Spleen (tissue), 11 donors: Measurements from ENCODE around the gene PELI2. TPM values are rescaled to one million over a fixed set of nuclear protein-coding genes. Genes with fewer than 3 reads are reported as not detected.
A peak's percentile ranks its signal among the peaks of the same experiment; 100 is the strongest.

Experiments used
- DNase-seq: peaks from one replicate; pipeline ENCODE4 v3.0.0-alpha.2; 2020
- H3K27ac ChIP-seq, 8 donors: fragments of 200-600 bp; sonication (generic) in 7 of 8; 1 replicate in 4 of 8; 2 replicates in 4 of 8; pipeline versions ENCODE4 v1.5.0 to v1.8.0; 2016 to 2021; ENCODE audit warnings: inconsistent platforms in 4 of 8, mild to moderate bottlenecking in 4 of 8, moderate library complexity in 1 of 8
- H3K27me3 ChIP-seq, 7 donors: fragments of 200-600 bp; sonication (generic) in 6 of 7; replicated peaks in 1 of 7; 1 replicate in 4 of 7; 2 replicates in 3 of 7; pipeline versions ENCODE4 v1.5.0 to v1.8.0; 2016 to 2021; ENCODE audit warnings: inconsistent platforms in 3 of 7, mild to moderate bottlenecking in 1 of 7
- H3K36me3 ChIP-seq, 6 donors: fragments of 200-600 bp; sonication (generic) in 5 of 6; 1 replicate in 4 of 6; 2 replicates in 2 of 6; pipeline versions ENCODE4 v1.5.0 to v1.8.0; 2016 to 2021; ENCODE audit warnings: inconsistent platforms in 2 of 6
- H3K4me1 ChIP-seq, 6 donors: fragments of 200-600 bp; sonication (generic) in 5 of 6; 1 replicate in 3 of 6; 2 replicates in 3 of 6; pipeline versions ENCODE4 v1.5.0 to v1.8.0; 2016 to 2021; ENCODE audit warnings: inconsistent platforms in 3 of 6
- H3K4me3 ChIP-seq, 8 donors: fragments of 200-600 bp; sonication (generic) in 7 of 8; 1 replicate in 4 of 8; 2 replicates in 4 of 8; pipeline versions ENCODE4 v1.5.0 to v1.8.0; 2016 to 2021; ENCODE audit warnings: inconsistent platforms in 4 of 8, mild to moderate bottlenecking in 4 of 8, moderate library complexity in 2 of 8
- H3K9me3 ChIP-seq, 8 donors: fragments of 200-600 bp; sonication (generic) in 7 of 8; 1 replicate in 4 of 8; 2 replicates in 4 of 8; pipeline versions ENCODE4 v1.5.0 to v1.8.0; 2016 to 2021; ENCODE audit warnings: inconsistent platforms in 4 of 8
- POLR2A ChIP-seq, 3 donors: fragments of 450-650 bp; IDR thresholded peaks; one replicate each; pipeline ENCODE4 v1.5.1; 2017; ENCODE audit warnings: antibody characterized with exemption in 3 of 3, mild to moderate bottlenecking in 1 of 3
- POLR2AphosphoS5 ChIP-seq, 3 donors: sonication (generic); formaldehyde crosslinking; IDR thresholded peaks; one replicate each; pipeline ENCODE4 v1.5.1; 2017; ENCODE audit warnings: antibody characterized with exemption in 3 of 3
- WGBS, 5 donors: extraction: QIAGEN DNeasy Blood & Tissue Kit in 3 of 5; methylation state at CpG; one replicate each; pipeline versions ENCODE4 v1.1.5 to v1.1.7; 2013 to 2018; 5-methylcytosine and 5-hydroxymethylcytosine counted together
- intact Hi-C: fragments of 100-400 bp; cut with DNase I; formaldehyde crosslinking; loops from one replicate; pipeline ENCODE4 v1.15.0; 2023; ENCODE audit warnings: low total_unique reads
- polyA plus RNA-seq, 3 donors: library from polyadenylated mRNA; stranded (reverse); fragments of 200-250 nt; gene quantifications; one replicate each; pipeline ENCODE4 v1.2.1, GENCODE V29; 2013
- total RNA-seq, 7 donors: library from RNA; depleted of rRNA in 3 of 7; stranded (reverse); fragments of >200 nt in 3 of 7; fragmentation: NEBNext Ultra II Directional in 4 of 7; extraction: Animal tissue kit (Norgen Biotek cat#: 25700) in 4 of 7; gene quantifications; one replicate each; pipeline versions ENCODE4 v1.1.0 to v1.2.1, GENCODE V29; 2016 to 2021
- TF ChIP-seq, protein P1 (sequence below), 11 experiments: fragments of 200-600 bp in 7 of 11; fragments of 450-650 bp in 4 of 11; sonication (generic) in 4 of 11; IDR thresholded peaks in 8 of 11; conservative IDR thresholded peaks in 3 of 11; 1 replicate in 7 of 11; 2 replicates in 4 of 11; pipeline versions ENCODE4 v1.4.0 to v1.8.0; 2016 to 2021; ENCODE audit warnings: antibody characterized with exemption in 11 of 11, inconsistent platforms in 4 of 11, mild to moderate bottlenecking in 1 of 11
- donor health status: healthy with polysubstance abuse.
- donor health status: DM: no; HTN: no; CAD: no; lungs with moderate emphysema.
- donor health status: DM: no; HTN: no; CAD: no.
- donor health status: Bipolar disorder and iron deficiency.
- donor health status: healthy.
- donor health status: DM: no; HTN: no; CAD: no.
- donor health status: DM: yes; HTN: yes; CAD: no.

PELI2 gene
- total and polyA plus RNA-seq, 10 donors = 2.1 to 25.3 (median 18.0) TPM

- no peak overlapping the region for H3K4me3 ChIP-seq
- peaks cover 0 to 20% (median 11%) of the 10 kb centered on the region in 6 donors for H3K4me1 ChIP-seq
- intact Hi-C loops = no loop called here
- H3K27ac ChIP-seq = no peak overlapping the region
- DNase-seq = no peak
- 61 to 83% (median 81%) methylated on average over 7 of the region's 7 CpGs for WGBS, 5 donors
- H3K27me3 ChIP-seq = no peaks in the 10 kb centered on the region
- TF ChIP-seq POLR2A (IDR thresholded peaks at IDR 0.05) = no peak
- TF ChIP-seq, protein P1, sequence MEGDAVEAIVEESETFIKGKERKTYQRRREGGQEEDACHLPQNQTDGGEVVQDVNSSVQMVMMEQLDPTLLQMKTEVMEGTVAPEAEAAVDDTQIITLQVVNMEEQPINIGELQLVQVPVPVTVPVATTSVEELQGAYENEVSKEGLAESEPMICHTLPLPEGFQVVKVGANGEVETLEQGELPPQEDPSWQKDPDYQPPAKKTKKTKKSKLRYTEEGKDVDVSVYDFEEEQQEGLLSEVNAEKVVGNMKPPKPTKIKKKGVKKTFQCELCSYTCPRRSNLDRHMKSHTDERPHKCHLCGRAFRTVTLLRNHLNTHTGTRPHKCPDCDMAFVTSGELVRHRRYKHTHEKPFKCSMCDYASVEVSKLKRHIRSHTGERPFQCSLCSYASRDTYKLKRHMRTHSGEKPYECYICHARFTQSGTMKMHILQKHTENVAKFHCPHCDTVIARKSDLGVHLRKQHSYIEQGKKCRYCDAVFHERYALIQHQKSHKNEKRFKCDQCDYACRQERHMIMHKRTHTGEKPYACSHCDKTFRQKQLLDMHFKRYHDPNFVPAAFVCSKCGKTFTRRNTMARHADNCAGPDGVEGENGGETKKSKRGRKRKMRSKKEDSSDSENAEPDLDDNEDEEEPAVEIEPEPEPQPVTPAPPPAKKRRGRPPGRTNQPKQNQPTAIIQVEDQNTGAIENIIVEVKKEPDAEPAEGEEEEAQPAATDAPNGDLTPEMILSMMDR (IDR thresholded peaks at IDR 0.05 in 8 of 11, conservative IDR thresholded peaks at IDR 0.05 in 3 of 11) = no peak
- no peak for TF ChIP-seq POLR2AphosphoS5 (IDR thresholded peaks at IDR 0.05)
- H3K36me3 ChIP-seq = peaks cover 0 to 4% (median 0%) of the 10 kb centered on the region in 6 donors
- no peaks in the 10 kb centered on the region for H3K9me3 ChIP-seq
These were observed 213.5 kb downstream of the PELI2 start for GRCh38 chr14:56331592-56332216.

DNA sequence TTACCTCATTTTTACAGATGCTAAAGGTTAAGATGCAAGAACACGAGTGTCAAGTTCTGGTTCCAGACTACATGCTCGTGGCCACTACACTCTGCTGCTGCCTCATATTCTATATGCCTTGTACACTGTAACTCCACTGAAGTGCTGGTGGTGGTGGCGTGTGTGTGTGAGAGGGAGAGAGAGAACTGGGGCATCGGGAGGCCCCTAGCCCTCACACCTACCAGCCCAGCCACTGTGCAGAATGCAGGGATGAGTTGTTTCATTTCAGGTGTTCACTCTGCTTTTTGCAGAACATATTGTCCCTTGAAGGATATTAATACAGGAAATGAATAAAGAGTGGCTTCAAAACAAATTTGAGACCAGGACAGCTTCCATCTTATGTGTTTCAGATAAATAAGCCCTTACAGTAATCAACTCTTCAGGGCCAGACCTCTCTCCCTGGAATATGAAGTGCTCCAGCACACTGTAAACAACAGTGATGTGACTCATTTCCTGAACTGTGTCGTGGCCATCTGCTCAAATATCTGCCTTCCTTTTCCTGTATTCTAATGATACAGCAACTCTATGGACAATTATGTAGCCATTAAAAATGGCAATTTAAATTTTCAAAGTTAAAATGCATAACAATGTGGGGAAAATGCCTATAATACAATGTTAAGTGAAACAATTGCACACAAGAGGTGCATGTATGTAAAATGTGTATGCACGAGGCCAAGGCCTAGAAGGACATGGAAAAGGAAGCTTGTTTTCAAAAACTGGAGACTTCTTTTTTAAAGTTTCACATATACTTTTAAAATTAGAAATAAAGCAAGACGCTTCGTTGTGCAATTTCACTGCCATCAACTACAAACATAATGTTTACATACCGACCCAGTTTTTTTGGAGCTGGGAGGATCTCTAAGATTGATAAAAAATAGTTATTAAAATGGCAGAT is 215.4 kb downstream of the PELI2 start:
- intact Hi-C loops = no loop called here
- 53 to 69% (median 66%) methylated on average over 9 of the region's 9 CpGs for WGBS, 5 donors
- H3K27me3 ChIP-seq = no peaks in the 10 kb centered on the region
- no peak for DNase-seq
- peaks cover 0 to 20% (median 11%) of the 10 kb centered on the region in 6 donors for H3K4me1 ChIP-seq
- peak overlapping the region in 7 of 8 donors; percentile 52 to 78 (median 68) for H3K27ac ChIP-seq
- TF ChIP-seq POLR2AphosphoS5 (IDR thresholded peaks at IDR 0.05) (peak in 1 of 3 donors; percentile 67), POLR2A (IDR thresholded peaks at IDR 0.05) (no peak)
- peaks cover 0 to 4% (median 0%) of the 10 kb centered on the region in 6 donors for H3K36me3 ChIP-seq
- no peaks in the 10 kb centered on the region for H3K9me3 ChIP-seq
- H3K4me3 ChIP-seq = no peak overlapping the region

- H3K9me3 ChIP-seq = no peaks in the 10 kb centered on the region
- peaks cover 0 to 22% (median 12%) of the 10 kb centered on the region in 6 donors for H3K4me1 ChIP-seq
- no peak for DNase-seq
- no peaks in the 10 kb centered on the region for H3K27me3 ChIP-seq
- H3K27ac ChIP-seq = peak overlapping the region in 7 of 8 donors; percentile 49 to 78 (median 68)
- H3K36me3 ChIP-seq = peaks cover 0 to 4% (median 0%) of the 10 kb centered on the region in 6 donors
- intact Hi-C loops = no loop called here
- WGBS, 5 donors = 82 to 93% (median 88%) methylated on average over 1 of the region's 1 CpG
- H3K4me3 ChIP-seq = no peak overlapping the region
- TF ChIP-seq POLR2AphosphoS5 (IDR thresholded peaks at IDR 0.05) (no peak), POLR2A (IDR thresholded peaks at IDR 0.05) (no peak)
- TF ChIP-seq, protein P1 (IDR thresholded peaks at IDR 0.05 in 8 of 11, conservative IDR thresholded peaks at IDR 0.05 in 3 of 11) = no peak
These were observed 216.2 kb downstream of the PELI2 start for GRCh38 chr14:56334458-56334857.

DNA sequence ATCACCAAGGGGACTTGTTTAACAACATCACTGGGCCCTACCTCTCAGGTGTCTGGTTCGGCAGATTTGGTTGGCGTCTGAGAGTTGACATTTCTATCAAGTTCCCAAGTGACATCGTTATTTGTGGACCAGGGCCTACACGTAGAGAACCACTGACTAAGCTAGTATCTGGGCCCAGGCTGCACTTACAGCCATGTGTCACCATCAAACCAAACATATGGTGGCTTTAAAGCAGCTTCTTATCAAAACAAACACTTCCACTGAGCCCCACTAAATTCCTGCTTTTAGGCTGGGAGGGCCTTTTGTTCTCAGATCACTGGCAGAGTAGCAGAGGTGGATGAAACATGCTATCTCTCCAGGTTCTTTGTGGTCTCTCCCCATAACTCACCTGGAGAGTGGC is 220.5 kb downstream of the PELI2 start:
- no peaks in the 10 kb centered on the region for H3K9me3 ChIP-seq
- H3K27me3 ChIP-seq = no peaks in the 10 kb centered on the region
- DNase-seq = no peak
- H3K36me3 ChIP-seq = no peaks in the 10 kb centered on the region
- TF ChIP-seq, protein P1 (IDR thresholded peaks at IDR 0.05 in 8 of 11, conservative IDR thresholded peaks at IDR 0.05 in 3 of 11) = no peak
- no peak for TF ChIP-seq POLR2AphosphoS5 (IDR thresholded peaks at IDR 0.05)
- TF ChIP-seq POLR2A (IDR thresholded peaks at IDR 0.05) = no peak
- peaks cover 0 to 51% (median 25%) of the 10 kb centered on the region in 6 donors for H3K4me1 ChIP-seq
- no peak overlapping the region for H3K4me3 ChIP-seq
- WGBS, 5 donors = 94 to 97% (median 95%) methylated on average over 4 of the region's 4 CpGs
- no peak overlapping the region for H3K27ac ChIP-seq
- intact Hi-C loops = no loop called here
